Bronchial epithelial cell (primary cell): ENCODE results near the gene NMNAT2. TPM values are rescaled to one million over a fixed set of nuclear protein-coding genes. Genes with fewer than 3 reads are reported as not detected.
A peak's percentile ranks its signal among the peaks of the same experiment; 100 is the strongest.

Experiments used
- DNase-seq: peaks from one replicate; pipeline ENCODE4 v3.0.0-alpha.2; 2010; ENCODE audit warnings: low read depth
- FAIRE-seq: peaks from 2 replicates; lab custom pipeline; 2011; peaks lifted over from hg19 to GRCh38; lab: Jason Lieb, UNC
- H3K27me3 ChIP-seq: 2 replicates; pipeline ENCODE4 v1.5.1; 2011; ENCODE audit warnings: low read length; ENCODE audit not compliant: control insufficient read depth, insufficient read depth
- H3K36me3 ChIP-seq: 2 replicates; pipeline ENCODE4 v1.5.1; 2011; ENCODE audit warnings: low read length; ENCODE audit not compliant: control insufficient read depth, insufficient read depth
- H3K4me3 ChIP-seq: 2 replicates; pipeline ENCODE4 v1.5.1; 2011; ENCODE audit warnings: mild to moderate bottlenecking, low read depth, low read length, control low read depth
- total RNA-seq: library from RNA; depleted of rRNA; stranded (reverse); fragments of >200 nt; gene quantifications from 2 replicates; pipeline ENCODE4 v1.2.1, GENCODE V29; 2014
- TF ChIP-seq, protein P1 (sequence below): IDR thresholded peaks from 2 replicates; pipeline ENCODE4 v1.5.1; 2011; ENCODE audit warnings: mild to moderate bottlenecking, moderate library complexity, low read length, control low read depth, inconsistent platforms; ENCODE audit not compliant: insufficient read depth, severe bottlenecking

Gene NMNAT2
- total RNA-seq, 1 donor from 2014 or later = 0.26 TPM

DNA sequence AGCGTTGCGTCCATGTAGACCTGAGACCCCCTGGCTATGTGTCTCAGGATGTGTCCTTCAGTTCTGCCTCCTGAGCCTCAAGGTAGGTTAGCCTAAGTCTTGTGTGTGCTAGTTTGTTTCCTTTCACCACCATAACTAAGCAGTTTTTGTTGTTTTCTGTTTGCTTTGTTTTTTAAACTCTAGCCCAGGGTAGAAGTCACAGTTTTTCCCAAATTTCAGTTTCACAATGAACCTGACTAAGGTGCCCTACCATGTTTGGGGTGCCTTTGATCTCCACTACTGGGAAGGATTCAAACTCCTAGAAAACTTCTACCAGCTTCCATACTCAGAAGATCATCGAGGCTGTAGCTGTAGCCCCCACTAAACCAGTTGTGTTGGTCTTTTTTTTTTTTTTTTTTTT is 39.3 kb upstream of the NMNAT2 start:
- DNase-seq = no peak
- Histone ChIP-seq H3K36me3 (no peaks in the 10 kb centered on the region), H3K27me3 (no peaks in the 10 kb centered on the region), H3K4me3 (no peak overlapping the region)
- FAIRE-seq = no peak
- TF ChIP-seq, protein P1, sequence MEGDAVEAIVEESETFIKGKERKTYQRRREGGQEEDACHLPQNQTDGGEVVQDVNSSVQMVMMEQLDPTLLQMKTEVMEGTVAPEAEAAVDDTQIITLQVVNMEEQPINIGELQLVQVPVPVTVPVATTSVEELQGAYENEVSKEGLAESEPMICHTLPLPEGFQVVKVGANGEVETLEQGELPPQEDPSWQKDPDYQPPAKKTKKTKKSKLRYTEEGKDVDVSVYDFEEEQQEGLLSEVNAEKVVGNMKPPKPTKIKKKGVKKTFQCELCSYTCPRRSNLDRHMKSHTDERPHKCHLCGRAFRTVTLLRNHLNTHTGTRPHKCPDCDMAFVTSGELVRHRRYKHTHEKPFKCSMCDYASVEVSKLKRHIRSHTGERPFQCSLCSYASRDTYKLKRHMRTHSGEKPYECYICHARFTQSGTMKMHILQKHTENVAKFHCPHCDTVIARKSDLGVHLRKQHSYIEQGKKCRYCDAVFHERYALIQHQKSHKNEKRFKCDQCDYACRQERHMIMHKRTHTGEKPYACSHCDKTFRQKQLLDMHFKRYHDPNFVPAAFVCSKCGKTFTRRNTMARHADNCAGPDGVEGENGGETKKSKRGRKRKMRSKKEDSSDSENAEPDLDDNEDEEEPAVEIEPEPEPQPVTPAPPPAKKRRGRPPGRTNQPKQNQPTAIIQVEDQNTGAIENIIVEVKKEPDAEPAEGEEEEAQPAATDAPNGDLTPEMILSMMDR = no peak

- no peaks in the 10 kb centered on the region for H3K27me3 ChIP-seq
- TF ChIP-seq, protein P1 = no peak
- no peaks in the 10 kb centered on the region for H3K36me3 ChIP-seq
- FAIRE-seq (no peak), DNase-seq (no peak)
- no peak overlapping the region for H3K4me3 ChIP-seq
Observed at GRCh38 chr1:183456826-183457225, 38.6 kb upstream of the NMNAT2 start.

DNA sequence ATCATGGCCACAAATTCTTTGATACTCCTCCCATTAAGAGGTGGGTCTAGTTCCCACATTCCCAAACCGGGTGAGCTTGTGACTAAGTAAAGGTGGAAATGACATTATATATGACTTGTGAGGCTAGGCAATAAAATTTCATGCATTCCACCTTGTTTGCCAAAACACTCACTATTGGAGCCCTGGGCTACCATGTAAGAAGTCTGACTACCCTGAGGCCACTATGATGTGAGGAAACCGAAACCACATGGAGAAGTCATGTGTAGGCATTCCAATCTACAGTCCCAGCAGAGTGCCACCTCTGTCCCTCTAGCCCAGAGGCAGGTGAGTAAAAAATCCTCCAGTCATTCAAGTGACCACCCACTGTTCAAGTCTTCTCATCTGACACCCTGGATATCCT is 36.2 kb upstream of the NMNAT2 start:
- no peaks in the 10 kb centered on the region for H3K27me3 ChIP-seq
- DNase-seq (peak; percentile 42), FAIRE-seq (no peak)
- no peak overlapping the region for H3K4me3 ChIP-seq
- H3K36me3 ChIP-seq = no peaks in the 10 kb centered on the region
- TF ChIP-seq, protein P1 = no peak

- TF ChIP-seq, protein P1 = no peak
- no peak overlapping the region for H3K4me3 ChIP-seq
- no peak for DNase-seq
- FAIRE-seq = no peak
- no peaks in the 10 kb centered on the region for H3K27me3 ChIP-seq
- H3K36me3 ChIP-seq = no peaks in the 10 kb centered on the region
Observed at GRCh38 chr1:183450093-183450492, 31.9 kb upstream of the NMNAT2 start.

- DNase-seq (no peak), FAIRE-seq (no peak)
- TF ChIP-seq, protein P1 = no peak
- H3K27me3 ChIP-seq = no peaks in the 10 kb centered on the region
- H3K36me3 ChIP-seq = no peaks in the 10 kb centered on the region
- no peak overlapping the region for H3K4me3 ChIP-seq
Observed at GRCh38 chr1:183449223-183449770, 31.1 kb upstream of the NMNAT2 start.

- no peak overlapping the region for H3K4me3 ChIP-seq
- no peak for FAIRE-seq
- H3K27me3 ChIP-seq = no peaks in the 10 kb centered on the region
- peak; percentile 61 for DNase-seq
- TF ChIP-seq, protein P1 = no peak
- no peaks in the 10 kb centered on the region for H3K36me3 ChIP-seq
Observed at GRCh38 chr1:183444243-183444642, 26.1 kb upstream of the NMNAT2 start.
